HG03342 (cell line): ENCODE data around the gene IGFBP4.

Experiments
- ATAC-seq: cut with Tn5 transposase; IDR thresholded peaks from one replicate; pipeline ENCODE4 v1.9.1; 2021; ENCODE audit warnings: mild to moderate bottlenecking, moderate library complexity; ENCODE audit not compliant: unreplicated experiment

The IGFBP4 gene

DNA sequence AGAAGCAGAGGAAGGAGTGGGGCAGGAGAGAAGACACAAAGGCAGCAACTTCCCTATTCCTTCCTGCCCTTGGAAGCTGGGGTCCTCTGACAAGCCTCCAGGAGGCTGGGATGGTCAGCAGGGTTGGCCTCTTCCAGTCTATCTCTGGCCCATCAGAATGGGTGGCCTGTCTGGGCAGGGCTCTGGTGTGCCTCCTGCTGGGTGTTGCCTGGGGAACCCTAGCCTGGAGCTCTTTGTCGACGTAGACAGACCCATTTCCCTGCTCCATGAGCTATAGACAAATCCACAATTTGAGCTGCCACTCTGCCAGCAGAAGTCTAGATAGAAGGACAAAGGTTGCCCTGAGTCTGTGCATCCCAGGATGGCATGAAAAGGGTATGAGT lies 11.4 kb downstream of the IGFBP4 start:
- no peak for ATAC-seq

DNA sequence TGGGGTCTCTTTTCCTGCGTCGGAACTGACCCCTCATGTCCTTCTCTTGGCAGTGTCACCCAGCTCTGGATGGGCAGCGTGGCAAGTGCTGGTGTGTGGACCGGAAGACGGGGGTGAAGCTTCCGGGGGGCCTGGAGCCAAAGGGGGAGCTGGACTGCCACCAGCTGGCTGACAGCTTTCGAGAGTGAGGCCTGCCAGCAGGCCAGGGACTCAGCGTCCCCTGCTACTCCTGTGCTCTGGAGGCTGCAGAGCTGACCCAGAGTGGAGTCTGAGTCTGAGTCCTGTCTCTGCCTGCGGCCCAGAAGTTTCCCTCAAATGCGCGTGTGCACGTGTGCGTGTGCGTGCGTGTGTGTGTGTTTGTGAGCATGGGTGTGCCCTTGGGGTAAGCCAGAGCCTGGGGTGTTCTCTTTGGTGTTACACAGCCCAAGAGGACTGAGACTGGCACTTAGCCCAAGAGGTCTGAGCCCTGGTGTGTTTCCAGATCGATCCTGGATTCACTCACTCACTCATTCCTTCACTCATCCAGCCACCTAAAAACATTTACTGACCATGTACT lies 13.2 kb downstream of the IGFBP4 start:
- no peak for ATAC-seq

DNA sequence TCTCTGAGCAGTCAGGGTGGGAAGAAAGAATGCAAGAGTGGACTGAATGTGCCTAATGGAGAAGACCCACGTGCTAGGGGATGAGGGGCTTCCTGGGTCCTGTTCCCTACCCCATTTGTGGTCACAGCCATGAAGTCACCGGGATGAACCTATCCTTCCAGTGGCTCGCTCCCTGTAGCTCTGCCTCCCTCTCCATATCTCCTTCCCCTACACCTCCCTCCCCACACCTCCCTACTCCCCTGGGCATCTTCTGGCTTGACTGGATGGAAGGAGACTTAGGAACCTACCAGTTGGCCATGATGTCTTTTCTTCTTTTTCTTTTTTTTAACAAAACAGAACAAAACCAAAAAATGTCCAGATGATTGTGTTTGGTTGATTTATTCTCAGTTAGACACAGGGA lies 14.1 kb downstream of the IGFBP4 start:
- no peak for ATAC-seq

DNA sequence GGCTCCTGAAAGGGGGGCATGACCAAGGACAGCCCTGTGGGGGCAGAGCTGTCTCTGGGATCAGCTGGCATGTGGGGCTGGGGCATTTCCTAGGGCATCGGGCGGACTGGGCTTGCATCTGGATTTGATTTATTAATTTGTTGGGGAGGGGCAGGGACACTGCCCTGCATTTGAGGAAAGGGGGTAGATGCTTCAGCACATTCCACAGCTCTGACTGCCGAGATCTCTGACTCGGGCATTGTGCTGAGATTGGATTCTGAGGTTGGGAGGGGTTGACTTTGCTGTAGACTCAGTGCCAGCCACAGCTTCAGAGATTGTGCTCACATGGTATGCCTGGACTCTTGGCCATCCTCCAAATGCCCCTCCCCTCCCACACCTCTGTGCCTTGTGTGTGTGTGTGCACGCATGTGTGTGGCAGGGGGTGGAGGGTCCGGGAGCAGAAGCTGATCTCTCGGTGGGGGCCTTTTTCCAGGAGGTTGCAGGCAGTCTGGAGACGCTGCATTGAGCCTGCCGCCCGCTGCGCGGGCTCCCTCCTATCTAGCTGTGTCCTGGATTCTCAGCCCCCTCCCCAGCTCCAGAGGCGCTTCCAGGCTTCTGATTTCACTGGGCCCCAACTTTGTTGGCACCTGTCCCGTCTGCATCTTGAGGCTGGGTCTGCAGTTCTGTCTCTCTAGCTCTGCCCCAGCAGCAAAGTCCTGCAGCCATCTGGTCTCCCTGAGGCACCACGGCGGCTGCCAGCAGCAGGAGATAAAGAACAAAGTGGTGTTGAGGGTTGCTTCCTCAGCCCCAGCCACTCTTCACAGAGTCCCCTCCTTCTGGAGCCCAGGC lies 14.9 kb downstream of the IGFBP4 start:
- ATAC-seq = no peak

DNA sequence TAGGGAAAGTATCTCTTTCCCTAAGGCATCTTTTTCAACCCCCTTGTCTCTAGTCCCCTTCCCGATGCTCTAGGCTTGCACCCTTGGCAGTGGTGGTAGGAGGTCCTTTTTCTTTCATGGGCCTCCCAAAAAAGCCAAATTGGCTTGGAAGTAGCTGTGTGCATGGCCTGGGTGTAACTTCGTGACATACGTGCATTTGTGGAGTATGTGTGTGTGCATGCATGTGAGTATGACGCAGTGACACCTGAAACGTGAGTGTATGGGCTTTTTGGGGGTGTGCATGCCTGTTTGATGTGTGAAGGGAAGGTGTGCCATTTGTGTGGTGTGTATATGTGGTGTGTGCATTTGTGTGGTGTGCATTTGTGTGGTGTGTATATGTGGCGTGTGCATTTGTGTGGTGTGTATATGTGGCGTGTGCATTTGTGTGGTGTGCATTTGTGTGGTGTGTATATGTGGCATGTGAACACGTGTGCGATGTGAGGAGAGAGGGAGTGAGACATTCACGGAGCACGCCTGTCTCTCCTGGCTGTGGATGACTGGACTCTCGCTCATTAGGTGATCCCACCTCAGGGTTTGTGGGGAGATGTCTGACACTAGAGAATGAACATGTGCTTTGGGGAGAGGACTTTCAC lies 15.7 kb downstream of the IGFBP4 start:
- no peak for ATAC-seq

DNA sequence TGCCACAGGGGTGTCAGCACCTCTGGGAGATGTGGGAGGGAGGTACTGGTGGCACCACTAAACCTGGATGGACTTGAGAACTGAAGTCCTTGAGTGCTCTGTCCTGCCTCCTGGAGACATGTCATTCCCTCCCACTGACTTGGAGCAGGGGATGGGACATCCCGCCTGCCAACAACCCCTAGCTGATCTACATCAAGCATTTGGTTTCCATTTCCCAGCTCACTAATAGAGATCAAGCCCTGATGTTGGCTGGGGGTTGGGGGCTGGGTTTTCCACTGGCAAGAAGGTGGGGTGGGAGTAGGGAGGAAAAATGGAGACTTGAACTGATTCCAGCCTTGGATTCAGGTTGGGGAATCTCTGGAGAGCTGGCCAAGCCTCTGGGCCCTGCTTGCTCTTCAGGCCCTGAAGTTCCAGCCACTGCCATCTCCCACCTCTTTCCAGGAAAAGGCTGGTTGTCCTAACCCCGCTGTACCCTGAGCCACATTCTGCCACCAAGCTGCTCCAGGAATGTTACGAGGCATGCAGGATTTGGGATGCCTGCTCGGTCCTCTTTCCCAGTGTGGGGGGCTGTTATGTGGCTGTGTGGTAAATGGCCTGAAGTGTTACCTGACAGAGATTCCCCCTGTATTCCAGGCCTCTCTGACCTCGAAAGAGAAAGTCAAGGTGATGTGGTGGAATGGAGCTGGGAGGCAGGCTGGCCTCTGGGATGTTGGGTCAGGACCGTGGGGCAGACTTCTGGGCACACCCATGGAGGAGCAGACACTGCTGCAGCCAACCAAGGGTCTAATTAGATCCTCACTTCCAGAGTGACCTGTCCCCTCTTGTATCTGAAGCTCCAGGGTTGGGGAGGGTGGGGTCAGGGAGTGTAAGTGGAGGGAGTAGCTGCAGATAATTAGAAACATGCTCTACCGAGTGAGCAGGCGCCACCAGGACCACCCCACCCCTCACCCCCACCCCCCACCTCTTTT lies 16.7 kb downstream of the IGFBP4 start:
- ATAC-seq = no peak

DNA sequence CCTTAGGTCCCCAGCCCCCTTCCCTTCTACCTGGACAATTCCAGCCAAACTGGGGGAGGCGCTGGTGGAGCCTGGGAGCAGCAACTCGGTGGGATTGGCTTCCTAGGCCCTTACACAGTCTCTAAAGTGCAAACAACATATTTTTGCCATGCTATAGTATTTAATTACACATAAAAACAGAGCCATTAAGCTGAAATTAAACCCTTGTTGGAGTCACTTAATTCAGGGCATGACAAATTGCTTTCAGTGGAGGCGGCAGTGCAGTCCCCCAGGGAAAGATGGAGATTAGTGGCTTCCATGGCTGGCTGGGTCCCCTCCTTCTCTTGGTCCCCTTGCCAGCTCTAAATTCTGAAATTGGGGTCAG lies 17.3 kb downstream of the IGFBP4 start:
- ATAC-seq = no peak

DNA sequence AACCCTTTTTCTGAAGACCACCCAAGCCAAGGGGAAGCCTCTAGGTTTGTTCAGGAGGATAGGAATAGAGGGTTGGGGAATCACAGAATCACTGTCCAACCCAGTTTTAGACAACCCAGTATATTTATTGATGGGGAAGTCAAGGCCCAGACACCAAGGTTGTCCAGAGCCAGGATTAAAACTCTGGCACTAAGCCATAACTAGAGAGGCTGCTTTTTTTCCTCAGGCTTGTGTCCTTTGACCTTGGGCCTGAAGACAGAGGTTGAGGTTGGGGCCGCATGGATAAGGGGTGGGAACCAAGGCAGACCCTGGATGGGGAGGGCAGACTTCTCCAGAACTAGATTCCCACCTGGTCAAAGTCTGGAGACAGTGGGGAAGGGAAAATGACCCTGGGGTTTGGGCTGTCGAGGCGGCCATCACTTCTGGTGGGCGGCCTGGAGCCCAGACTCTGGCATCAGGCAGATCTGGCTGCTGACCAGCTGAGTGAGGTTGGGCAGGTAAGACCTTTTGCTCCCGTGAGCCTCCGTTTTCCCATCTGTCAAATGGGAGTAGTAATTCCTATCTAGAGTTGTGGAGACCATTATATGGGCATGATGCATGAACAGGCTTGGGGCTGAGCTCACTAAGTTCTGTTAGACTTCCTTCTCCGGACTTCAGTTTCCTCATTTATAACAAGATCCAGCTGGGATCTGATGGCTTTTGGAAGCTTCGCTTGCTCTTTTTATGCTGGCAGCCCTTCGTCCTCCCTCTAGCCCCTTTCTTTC lies 17.9 kb downstream of the IGFBP4 start:
- no peak for ATAC-seq

DNA sequence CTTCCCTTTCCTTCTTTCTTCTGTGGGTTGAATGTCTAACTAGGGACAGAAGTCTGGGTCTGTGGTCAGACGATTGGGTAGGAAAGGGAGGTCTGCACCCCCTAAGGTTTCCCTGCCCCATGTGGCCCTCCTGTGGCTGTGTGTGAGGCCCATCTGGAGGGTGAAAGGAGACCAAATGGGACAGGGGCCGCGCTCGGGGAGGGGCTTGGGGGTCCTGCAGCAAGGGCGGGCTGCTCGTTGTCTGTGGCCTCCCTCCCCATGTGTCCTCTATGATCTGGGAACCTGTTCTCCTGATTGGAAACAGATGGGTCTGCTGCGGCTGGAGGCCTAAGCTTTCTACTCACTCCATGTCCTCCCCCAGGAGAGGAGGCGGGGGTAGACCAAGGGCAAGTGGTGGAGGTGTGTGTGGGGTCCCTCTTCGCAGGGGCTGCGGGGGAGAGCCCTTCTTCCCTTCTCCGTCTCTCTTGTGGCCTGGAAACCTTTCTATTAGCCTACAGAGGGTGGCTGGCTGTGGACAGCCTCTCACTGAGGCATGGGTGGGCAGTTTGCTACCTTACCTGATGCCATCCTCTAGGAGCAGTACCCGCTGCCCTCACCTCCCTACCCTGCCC lies 18.6 kb downstream of the IGFBP4 start:
- ATAC-seq = no peak

DNA sequence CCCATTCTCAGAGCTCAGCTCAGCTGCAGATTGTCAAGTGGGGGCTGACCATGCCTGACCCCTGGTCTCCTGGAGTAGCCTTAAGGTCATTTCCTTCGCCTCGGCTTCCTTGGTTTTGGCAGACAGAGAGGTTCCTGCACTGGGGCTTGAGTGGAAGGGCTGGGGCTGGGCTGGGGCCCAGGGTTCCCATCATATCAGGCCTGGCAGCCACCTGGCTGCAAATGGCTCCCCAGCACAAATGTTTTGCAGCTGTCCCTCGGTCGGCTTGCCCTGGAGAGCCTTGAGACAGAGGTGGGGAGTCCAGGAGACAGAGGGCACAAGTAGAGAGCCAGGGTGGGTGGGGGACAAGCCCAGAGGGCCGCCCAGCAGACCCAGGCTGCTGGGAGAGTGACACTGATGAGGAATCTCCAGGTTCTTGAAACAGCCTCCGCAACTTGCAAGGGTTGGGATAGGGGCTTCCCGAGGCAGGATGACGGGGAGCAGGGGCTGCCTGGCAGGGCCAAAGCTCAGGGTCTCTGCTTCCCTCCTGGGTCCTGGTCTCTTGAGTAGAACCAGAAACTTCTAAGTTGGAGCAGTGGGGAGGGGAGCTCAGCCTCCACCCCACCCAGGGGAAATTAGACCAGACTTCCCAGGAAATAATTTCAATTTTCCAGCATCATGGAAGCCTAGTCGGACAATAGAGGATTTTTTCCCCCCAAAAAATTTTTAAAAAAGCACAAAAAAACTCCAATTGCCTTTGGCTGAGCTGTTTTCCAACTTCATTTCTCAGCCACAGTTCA lies 19.3 kb downstream of the IGFBP4 start:
- ATAC-seq = no peak

DNA sequence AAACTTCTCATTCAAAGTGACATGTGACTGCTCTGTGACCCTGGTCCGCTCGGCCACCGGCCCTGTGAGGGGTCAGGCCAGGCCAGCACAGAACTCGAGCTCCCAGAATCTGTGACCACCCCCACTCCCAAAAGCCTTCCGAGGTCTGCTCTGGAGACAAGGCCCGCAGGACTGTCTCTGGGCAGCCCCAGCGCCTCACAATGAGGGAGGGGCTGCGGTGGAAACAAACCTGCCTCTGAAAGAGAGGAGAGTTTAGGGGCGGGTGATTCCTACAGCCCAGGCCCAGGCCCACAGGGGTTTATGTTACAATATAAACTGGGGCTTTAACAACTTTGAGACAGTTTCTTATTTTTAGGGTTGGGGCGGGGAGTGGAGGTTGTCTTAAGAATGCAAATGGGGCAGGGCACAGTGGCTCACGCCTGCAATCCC lies 19.9 kb downstream of the IGFBP4 start:
- ATAC-seq = no peak

DNA sequence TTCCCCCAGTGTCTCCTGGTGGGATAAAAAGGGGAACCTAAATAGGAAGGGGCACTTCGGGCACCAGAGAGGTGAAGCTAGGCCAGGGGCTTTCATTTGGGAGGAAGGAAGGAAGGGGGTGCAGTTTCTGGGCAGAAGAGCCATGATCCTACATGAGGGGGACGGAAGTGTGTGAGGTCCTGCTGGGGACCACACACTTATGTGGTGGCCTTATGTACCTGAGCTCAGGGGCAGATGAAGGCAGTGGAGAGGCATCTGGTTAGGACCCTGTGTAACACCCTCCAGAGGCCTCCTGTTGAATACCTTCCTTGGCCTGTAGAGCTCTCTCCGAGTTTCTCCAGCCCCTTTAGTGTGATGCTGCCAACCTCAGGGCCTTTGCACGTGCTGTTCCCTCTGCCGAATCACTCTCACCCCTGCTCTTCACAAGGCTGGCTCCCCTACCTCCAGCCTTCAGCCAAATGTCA lies 21.2 kb downstream of the IGFBP4 start:
- ATAC-seq = no peak

DNA sequence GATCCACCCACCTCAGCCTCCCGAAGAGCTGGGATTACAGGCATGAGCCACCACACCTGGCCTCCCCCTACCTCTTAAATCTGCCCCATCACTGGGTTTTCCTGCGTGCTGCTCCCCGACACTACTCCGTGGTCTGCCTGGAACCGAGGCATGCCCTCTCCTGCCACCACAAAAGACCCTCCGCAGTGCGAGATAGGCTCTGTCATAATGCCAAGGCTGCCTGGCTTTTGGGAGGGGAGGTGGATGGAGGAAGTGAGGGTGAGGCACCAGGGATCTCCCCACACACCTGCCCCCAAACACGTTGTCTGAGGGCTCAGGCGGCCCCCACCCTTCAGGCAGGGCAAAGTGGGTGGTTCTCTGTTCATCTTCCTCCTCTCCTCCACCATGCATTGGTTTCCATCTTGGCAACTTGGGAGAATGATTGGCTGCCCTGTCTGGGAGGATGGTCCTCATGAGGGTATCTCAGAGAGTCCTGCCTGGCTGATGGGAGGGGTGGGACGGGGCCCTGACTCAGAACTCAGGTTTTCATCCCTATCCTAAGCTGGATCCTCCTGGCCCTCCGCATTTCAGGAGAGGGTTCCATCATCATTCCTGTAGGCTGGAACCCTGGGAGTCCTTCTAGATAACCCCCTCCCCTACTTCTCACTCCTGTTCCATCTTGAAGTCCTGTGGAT lies 23.2 kb downstream of the IGFBP4 start:
- ATAC-seq = no peak

DNA sequence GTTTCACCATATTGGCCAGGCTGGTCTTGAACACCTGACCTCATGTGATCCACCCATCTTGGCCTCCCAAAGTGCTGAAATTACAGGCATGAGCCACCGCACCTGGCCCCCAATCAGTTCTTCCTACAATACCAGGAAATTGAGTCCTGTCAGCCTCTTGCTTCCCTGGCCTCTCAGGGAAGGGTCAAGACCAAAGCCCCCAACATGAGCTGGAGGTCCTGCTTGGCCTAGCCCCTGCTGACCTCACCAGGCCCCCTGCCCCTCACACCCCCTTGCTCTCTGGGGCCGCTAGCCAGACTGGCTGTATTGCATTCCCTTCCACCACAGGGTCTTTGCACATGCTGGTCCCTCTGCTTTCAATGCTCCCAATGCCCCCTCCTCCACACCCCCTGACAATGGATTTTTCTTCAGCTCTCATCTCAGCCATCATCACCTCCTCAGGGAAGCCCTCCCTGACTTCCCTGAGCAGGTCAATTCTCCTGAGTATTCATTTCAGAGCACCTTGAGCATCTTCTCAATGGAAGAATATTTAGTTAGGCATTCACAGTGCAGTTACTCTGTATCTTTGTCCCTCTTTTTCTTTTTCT lies 24.1 kb downstream of the IGFBP4 start:
- ATAC-seq = no peak

DNA sequence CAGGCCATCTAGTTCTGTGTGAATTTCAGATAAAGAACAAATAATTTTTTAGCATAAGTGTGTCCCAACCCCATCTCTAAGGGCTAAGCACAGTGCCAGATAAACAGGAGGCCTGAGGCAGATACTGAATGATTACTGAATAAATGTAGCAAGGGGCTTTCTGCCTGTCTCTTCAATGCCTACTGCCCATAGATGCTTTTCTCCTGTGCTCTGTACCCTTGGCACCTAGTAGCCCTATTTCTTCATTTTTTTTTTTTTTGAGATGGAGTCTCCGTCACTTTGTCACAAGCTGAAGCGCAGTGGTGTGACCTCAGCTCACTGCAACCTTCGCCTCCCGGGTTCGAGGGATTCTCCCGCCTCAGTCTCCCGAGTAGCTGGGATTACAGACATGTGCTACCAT lies 25.3 kb downstream of the IGFBP4 start:
- no peak for ATAC-seq

DNA sequence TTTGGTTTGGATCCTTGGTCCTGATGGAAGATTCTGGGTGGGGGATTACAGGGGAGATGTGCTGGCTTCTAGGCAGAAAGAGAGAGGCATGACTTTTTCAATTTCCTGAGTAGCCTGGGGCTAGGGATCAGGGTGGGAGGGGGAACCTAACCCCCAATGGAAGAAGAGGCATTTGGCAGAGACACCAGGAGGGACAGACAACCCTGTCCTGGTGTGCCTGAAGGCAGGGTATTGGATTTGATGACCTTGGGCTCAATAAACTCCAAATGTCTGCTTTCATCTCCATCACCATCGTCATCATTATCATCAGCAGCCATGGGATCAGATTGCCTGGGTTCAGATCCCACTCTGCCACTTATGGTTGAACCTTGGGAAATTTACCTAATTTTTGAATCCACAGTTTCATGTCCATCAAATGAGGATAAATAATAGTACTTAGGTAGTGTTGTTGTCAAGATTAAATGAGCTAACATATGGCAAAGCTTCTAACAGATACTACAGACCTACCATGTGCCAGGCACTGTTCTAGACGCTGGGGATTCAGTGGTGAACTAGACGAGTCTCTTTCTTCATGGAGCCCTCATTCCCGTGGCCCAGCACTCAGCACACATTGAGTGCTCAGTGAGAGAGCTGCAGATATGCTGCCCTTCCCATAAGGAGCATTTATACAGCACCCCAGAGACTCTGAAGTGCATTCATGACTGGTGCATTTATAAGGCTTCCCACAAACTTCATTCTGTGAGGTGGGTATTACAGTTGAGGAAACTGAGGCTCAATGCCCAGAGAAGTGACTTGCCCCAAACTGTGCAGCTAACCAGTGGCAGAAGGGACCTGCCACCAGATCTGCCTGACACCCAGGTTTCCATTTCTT lies 26.8 kb downstream of the IGFBP4 start:
- no peak for ATAC-seq
